Measurements from ENCODE around the gene NLRP1. TPM values are rescaled to one million over a fixed set of nuclear protein-coding genes. Genes with fewer than 3 reads are reported as not detected.
A peak's percentile ranks its signal among the peaks of the same experiment; 100 is the strongest.

Gene NLRP1
- total RNA-seq, 2 experiments from 2014 or later: 254 to 258 TPM

DNA sequence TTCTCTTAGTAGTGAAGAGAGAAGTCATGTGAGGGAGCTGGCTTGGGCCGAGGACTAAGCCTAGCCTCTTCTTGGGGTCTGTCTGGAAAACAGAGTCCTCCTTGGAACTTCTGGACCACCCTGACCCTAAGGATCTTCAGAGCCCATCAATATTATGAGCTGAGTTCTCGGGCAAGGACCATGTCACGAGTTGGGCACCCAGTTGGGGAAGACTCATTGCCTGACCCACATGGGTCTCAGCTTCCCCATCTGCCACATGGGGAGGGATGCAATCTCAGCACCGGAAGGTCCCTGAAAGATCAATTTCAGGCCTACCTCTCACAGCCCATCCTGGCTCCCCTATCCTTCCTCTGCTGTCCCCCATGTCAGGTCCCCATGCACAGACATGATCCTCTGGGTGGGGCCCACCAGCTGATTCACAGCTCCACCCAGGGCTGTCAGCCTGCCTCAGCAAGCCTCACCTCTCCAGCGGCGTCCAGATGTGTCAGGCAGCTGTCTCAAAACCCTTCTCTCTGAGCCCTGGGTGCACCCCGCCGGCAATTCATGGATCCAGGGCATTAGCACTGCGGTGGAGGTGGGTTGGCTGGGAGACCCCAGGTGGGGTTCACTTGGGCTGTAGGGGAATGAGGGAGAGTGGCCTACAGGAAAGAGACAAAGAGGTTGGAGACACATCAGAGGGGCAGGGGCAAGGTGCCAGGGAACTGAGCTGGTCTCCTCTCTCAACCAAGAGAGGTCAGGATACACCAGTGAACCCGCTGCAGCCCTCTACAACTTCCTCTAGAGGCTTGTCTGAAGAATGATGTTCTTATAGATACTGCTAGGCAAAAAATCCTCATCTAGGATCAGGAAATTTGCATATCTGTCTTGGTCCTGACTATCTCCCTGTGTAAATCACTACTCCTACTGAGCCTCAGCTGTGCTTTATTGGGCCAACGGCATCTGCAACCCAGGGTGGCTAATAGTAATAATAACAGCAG, 1.8 kb downstream of the NLRP1 start:
- H3K27ac Mint-ChIP-seq: peak overlapping the region; percentile 98
- H3K27ac ChIP-seq (ENCODE audit: low read depth in 1 of 2, low read length in 2 of 2): peak overlapping the region; percentile 84 to 92
- intact Hi-C loops (cut with DNase I, micrococcal nuclease): loop anchor here (5.0 to 10.0 kb wide), 3 partner anchors 95 to 1422 kb away; partner anchors contain the start of genes C17orf100 (in 2 of the 2), MED31 (in 2 of the 2), DERL2 (in 1 of the 2) and MIS12 (in 1 of the 2)
- H3K4me3 Mint-ChIP-seq: peak overlapping the region; percentile 93
- peaks cover 34% of the 10 kb centered on the region for H3K36me3 ChIP-seq (ENCODE audit: insufficient read depth, low read length)
- POLR2A ChIA-PET: interaction anchor here (1.0 to 1.7 kb wide), 2 partner anchors 12 to 97 kb away, joined by 3 to 7 read pairs; partner anchors contain the start of genes DERL2 and MIS12
- no peaks in the 10 kb centered on the region for H3K9me3 Mint-ChIP-seq
- no peaks in the 10 kb centered on the region for H3K27me3 ChIP-seq (ENCODE audit: control insufficient read depth in 1 of 2, insufficient read depth in 2 of 2, low read length in 2 of 2)
- CTCF ChIA-PET: interaction anchor here (1.3 kb wide), 1 partner anchor 10 kb away, joined by 4 read pairs; no protein-coding TSS in a partner anchor
- peak overlapping the region; percentile 90 for H3K4me3 ChIP-seq (ENCODE audit: low read length)
- TF ChIP-seq, protein P1, sequence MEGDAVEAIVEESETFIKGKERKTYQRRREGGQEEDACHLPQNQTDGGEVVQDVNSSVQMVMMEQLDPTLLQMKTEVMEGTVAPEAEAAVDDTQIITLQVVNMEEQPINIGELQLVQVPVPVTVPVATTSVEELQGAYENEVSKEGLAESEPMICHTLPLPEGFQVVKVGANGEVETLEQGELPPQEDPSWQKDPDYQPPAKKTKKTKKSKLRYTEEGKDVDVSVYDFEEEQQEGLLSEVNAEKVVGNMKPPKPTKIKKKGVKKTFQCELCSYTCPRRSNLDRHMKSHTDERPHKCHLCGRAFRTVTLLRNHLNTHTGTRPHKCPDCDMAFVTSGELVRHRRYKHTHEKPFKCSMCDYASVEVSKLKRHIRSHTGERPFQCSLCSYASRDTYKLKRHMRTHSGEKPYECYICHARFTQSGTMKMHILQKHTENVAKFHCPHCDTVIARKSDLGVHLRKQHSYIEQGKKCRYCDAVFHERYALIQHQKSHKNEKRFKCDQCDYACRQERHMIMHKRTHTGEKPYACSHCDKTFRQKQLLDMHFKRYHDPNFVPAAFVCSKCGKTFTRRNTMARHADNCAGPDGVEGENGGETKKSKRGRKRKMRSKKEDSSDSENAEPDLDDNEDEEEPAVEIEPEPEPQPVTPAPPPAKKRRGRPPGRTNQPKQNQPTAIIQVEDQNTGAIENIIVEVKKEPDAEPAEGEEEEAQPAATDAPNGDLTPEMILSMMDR (IDR thresholded peaks at IDR 0.05): no peak
- DNase-seq (peak in 6 of 14 experiments; percentile 8 to 35 (median 24)), ATAC-seq (ENCODE audit: poor library complexity) (no peak)
- no peaks in the 10 kb centered on the region for H3K27me3 Mint-ChIP-seq
- H3K36me3 Mint-ChIP-seq (ENCODE audit: low read depth): peaks cover 70% of the 10 kb centered on the region
- peaks cover 87% of the 10 kb centered on the region for H3K4me1 Mint-ChIP-seq (ENCODE audit: low read depth)
- no peaks in the 10 kb centered on the region for H3K9me3 ChIP-seq (ENCODE audit: control insufficient read depth in 1 of 2, insufficient read depth in 1 of 2, low read length in 2 of 2)
- H3K4me1 ChIP-seq (ENCODE audit: insufficient read depth, low read length): peaks cover 65% of the 10 kb centered on the region

DNA sequence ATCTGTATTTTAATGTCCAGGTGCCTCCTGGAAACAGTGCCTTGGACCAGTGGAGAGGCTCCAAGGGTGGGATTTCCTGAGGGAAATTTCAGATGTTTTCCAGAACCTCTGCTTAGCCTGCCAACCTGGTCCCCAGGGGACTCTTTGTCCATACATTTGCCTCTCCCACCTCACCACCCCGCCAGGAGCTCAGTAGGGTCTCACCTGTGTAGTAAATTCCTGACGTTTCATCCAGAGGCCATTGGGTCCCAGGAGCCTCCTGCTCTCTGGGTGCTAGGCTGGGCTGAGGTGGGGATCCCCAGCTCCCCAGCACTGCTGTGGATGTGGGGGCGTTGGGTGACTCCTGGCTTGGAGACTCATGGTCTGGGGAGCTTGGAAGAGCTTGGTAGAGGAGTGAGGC, 2.7 kb downstream of the NLRP1 start:
- H3K27ac Mint-ChIP-seq: peak overlapping the region; percentile 98
- Histone ChIP-seq H3K27ac (ENCODE audit: low read depth in 1 of 2, low read length in 2 of 2) (peak overlapping the region; percentile 18 to 37), H3K9me3 (ENCODE audit: control insufficient read depth in 1 of 2, insufficient read depth in 1 of 2, low read length in 2 of 2) (no peaks in the 10 kb centered on the region), H3K4me1 (ENCODE audit: insufficient read depth, low read length) (peaks cover 56% of the 10 kb centered on the region), H3K27me3 (ENCODE audit: control insufficient read depth in 1 of 2, insufficient read depth in 2 of 2, low read length in 2 of 2) (no peaks in the 10 kb centered on the region), H3K36me3 (ENCODE audit: insufficient read depth, low read length) (peaks cover 34% of the 10 kb centered on the region), H3K4me3 (ENCODE audit: low read length) (no peak overlapping the region)
- CTCF ChIA-PET: interaction anchor here (1.3 kb wide), 1 partner anchor 11 kb away, joined by 4 read pairs; no protein-coding TSS in a partner anchor
- no peaks in the 10 kb centered on the region for H3K27me3 Mint-ChIP-seq
- no peak for DNase-seq
- POLR2A ChIA-PET: interaction anchor here (1.7 kb wide), 1 partner anchor 96 kb away, joined by 7 read pairs; the partner anchor contains the start of genes DERL2 and MIS12
- H3K4me1 Mint-ChIP-seq (ENCODE audit: low read depth): peaks cover 87% of the 10 kb centered on the region
- intact Hi-C loops (cut with DNase I, micrococcal nuclease): loop anchor here (5.0 to 10.0 kb wide), 3 partner anchors 94 to 1423 kb away; partner anchors contain the start of genes C17orf100 (in 2 of the 2), MED31 (in 2 of the 2), DERL2 (in 1 of the 2) and MIS12 (in 1 of the 2)
- H3K36me3 Mint-ChIP-seq (ENCODE audit: low read depth): peaks cover 78% of the 10 kb centered on the region
- TF ChIP-seq, protein P1 (IDR thresholded peaks at IDR 0.05): no peak
- H3K9me3 Mint-ChIP-seq: no peaks in the 10 kb centered on the region
- ATAC-seq (ENCODE audit: poor library complexity): no peak
- peak overlapping the region; percentile 93 for H3K4me3 Mint-ChIP-seq

DNA sequence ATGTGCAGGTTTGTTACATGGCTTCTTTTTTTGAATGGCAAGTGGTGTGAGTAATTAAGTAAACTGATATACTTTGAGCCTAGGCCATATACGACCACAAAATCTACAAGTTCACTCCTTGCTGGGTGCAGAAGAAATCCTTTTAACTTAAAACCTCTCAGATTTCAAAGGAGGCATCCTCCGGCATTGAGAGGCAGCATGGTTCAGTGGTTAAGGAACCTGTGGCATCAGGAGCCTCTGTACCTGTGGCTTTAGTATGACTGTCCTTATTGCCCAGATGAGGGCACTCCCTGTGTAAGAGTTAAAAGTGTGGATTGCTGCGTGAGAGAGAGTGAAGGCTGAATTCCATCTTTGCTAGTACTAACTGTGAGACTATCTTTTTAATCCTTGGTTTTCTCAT, 3.3 kb downstream of the NLRP1 start:
- Mint-ChIP-seq H3K27ac (peak overlapping the region; percentile 98), H3K36me3 (ENCODE audit: low read depth) (peaks cover 85% of the 10 kb centered on the region), H3K4me1 (ENCODE audit: low read depth) (peaks cover 87% of the 10 kb centered on the region), H3K27me3 (no peaks in the 10 kb centered on the region), H3K9me3 (no peaks in the 10 kb centered on the region), H3K4me3 (peak overlapping the region; percentile 69)
- Histone ChIP-seq H3K4me3 (ENCODE audit: low read length) (no peak overlapping the region), H3K27ac (ENCODE audit: low read depth in 1 of 2, low read length in 2 of 2) (peak overlapping the region; percentile 18 to 37), H3K27me3 (ENCODE audit: control insufficient read depth in 1 of 2, insufficient read depth in 2 of 2, low read length in 2 of 2) (no peaks in the 10 kb centered on the region), H3K4me1 (ENCODE audit: insufficient read depth, low read length) (peaks cover 50% of the 10 kb centered on the region), H3K9me3 (ENCODE audit: control insufficient read depth in 1 of 2, insufficient read depth in 1 of 2, low read length in 2 of 2) (no peaks in the 10 kb centered on the region), H3K36me3 (ENCODE audit: insufficient read depth, low read length) (peaks cover 34% of the 10 kb centered on the region)
- ChIA-PET POLR2A (no interaction called here), CTCF (no interaction called here)
- no peak for ATAC-seq (ENCODE audit: poor library complexity)
- intact Hi-C loops (cut with DNase I, micrococcal nuclease): loop anchor here (5.0 to 10.0 kb wide), 3 partner anchors 94 to 1424 kb away; partner anchors contain the start of genes C17orf100 (in 2 of the 2), MED31 (in 2 of the 2), DERL2 (in 1 of the 2) and MIS12 (in 1 of the 2)
- TF ChIP-seq, protein P1 (IDR thresholded peaks at IDR 0.05): no peak
- DNase-seq: no peak
